Breast epithelium (tissue), 4 donors: ENCODE measurements around the gene MFAP3L. TPM values are rescaled to one million over a fixed set of nuclear protein-coding genes. Genes with fewer than 3 reads are reported as not detected.

Source experiments
- DNase-seq, 2 donors: peaks; one replicate each; pipeline ENCODE4 v3.0.0-alpha.2; 2019; ENCODE audit warnings: low spot score in 2 of 2
- H3K27ac ChIP-seq, 2 donors: fragments of 200-600 bp; sonication (generic) in 1 of 2; one replicate each; pipeline ENCODE4 v1.5.1; 2016 to 2019; ENCODE audit warnings: mild to moderate bottlenecking in 1 of 2
- H3K27me3 ChIP-seq, 2 donors: fragments of 200-600 bp; sonication (generic) in 1 of 2; one replicate each; pipeline versions ENCODE4 v1.5.1 to v1.6.0; 2017 to 2019; ENCODE audit warnings: control low read depth in 1 of 2, mild to moderate bottlenecking in 1 of 2
- H3K36me3 ChIP-seq: fragments of 200-600 bp; one replicate; pipeline ENCODE4 v1.5.1; 2019
- H3K4me1 ChIP-seq, 2 donors: fragments of 200-600 bp; sonication (generic); one replicate each; pipeline ENCODE4 v1.5.1; 2016 to 2019; ENCODE audit warnings: control low read depth in 1 of 2
- H3K4me3 ChIP-seq, 3 donors: fragments of 200-600 bp; sonication (generic); 1 replicate in 2 of 3; 2 replicates in 1 of 3; pipeline ENCODE4 v1.5.1; 2016 to 2019; ENCODE audit warnings: mild to moderate bottlenecking in 3 of 3, moderate library complexity in 2 of 3
- H3K9me3 ChIP-seq, 2 donors: fragments of 200-600 bp; sonication (generic) in 1 of 2; one replicate each; pipeline ENCODE4 v1.5.1; 2016 to 2019; ENCODE audit warnings: control low read depth in 1 of 2
- CTCF ChIP-seq, 3 donors: fragments of 450-650 bp; IDR thresholded peaks; one replicate each; pipeline ENCODE4 v1.5.1; 2016 to 2017; ENCODE audit warnings: antibody characterized with exemption in 3 of 3, mild to moderate bottlenecking in 3 of 3, moderate library complexity in 3 of 3
- POLR2A ChIP-seq: fragments of 450-650 bp; IDR thresholded peaks from one replicate; pipeline ENCODE4 v1.6.1; 2016; ENCODE audit warnings: antibody characterized with exemption, mild to moderate bottlenecking, moderate library complexity
- POLR2AphosphoS5 ChIP-seq, 3 donors: sonication (generic); formaldehyde crosslinking; IDR thresholded peaks; one replicate each; pipeline ENCODE4 v1.6.1; 2017; ENCODE audit warnings: antibody characterized with exemption in 3 of 3
- intact Hi-C: fragments of 100-400 bp; cut with DNase I; formaldehyde crosslinking; loops from one replicate; pipeline ENCODE4 v1.15.1; 2023; ENCODE audit warnings: low total_unique reads
- total RNA-seq, 3 donors: library from RNA; depleted of rRNA; stranded (reverse); fragments of >200 nt; gene quantifications; one replicate each; pipeline ENCODE4 v1.1.0, GENCODE V29; 2016

MFAP3L gene
- total RNA-seq, 3 donors from 2014 or later = 5.1 to 87.4 (median 19.3) TPM

GRCh38 chr4:169988252-169988651 is 37.9 kb downstream of the MFAP3L start:
- TF ChIP-seq CTCF (IDR thresholded peaks at IDR 0.05) (no peak), POLR2A (no peak), POLR2AphosphoS5 (IDR thresholded peaks at IDR 0.05) (no peak)
- DNase-seq = no peak
- Histone ChIP-seq H3K27me3 (no peaks in the 10 kb centered on the region), H3K36me3 (no peaks in the 10 kb centered on the region), H3K4me1 (no peaks in the 10 kb centered on the region), H3K9me3 (no peaks in the 10 kb centered on the region), H3K4me3 (no peak overlapping the region), H3K27ac (no peak overlapping the region)
- intact Hi-C loops = loop anchor here (5.0 kb wide), 1 partner anchor 114 kb away; no protein-coding TSS in a partner anchor

GRCh38 chr4:169987327-169988228 is 38.6 kb downstream of the MFAP3L start:
- no peaks in the 10 kb centered on the region for H3K4me1 ChIP-seq
- H3K36me3 ChIP-seq = no peaks in the 10 kb centered on the region
- no peak for TF ChIP-seq POLR2AphosphoS5 (IDR thresholded peaks at IDR 0.05)
- H3K9me3 ChIP-seq = no peaks in the 10 kb centered on the region
- DNase-seq = no peak
- H3K27me3 ChIP-seq = no peaks in the 10 kb centered on the region
- H3K27ac ChIP-seq = no peak overlapping the region
- H3K4me3 ChIP-seq = no peak overlapping the region
- intact Hi-C loops = loop anchor here (5.0 kb wide), 1 partner anchor 115 kb away; no protein-coding TSS in a partner anchor

DNA sequence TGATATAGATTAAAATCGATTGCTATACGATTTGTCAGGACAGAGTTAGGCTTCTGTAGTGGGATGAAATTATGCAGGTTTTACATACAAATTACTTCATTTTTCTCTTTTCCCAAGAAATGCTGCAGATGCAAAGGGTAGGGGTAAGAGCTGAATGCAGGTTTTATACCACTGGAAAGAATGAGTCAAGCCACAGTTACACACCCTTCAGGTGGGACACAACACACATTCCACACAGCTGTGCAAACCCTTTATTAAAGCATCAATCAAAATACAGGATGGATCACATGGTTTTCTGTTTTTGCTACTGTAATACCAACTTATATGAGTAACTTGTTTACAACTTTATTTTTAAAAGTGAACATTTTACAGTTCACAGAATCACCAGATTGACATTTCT is 39.8 kb downstream of the MFAP3L start:
- H3K27ac ChIP-seq = no peak overlapping the region
- H3K36me3 ChIP-seq = no peaks in the 10 kb centered on the region
- no peaks in the 10 kb centered on the region for H3K4me1 ChIP-seq
- no peaks in the 10 kb centered on the region for H3K9me3 ChIP-seq
- no peak for DNase-seq
- TF ChIP-seq POLR2A = no peak
- TF ChIP-seq POLR2AphosphoS5 (IDR thresholded peaks at IDR 0.05) = no peak
- TF ChIP-seq CTCF (IDR thresholded peaks at IDR 0.05) = no peak
- intact Hi-C loops = loop anchor here (5.0 kb wide), 1 partner anchor 116 kb away; no protein-coding TSS in a partner anchor
- no peak overlapping the region for H3K4me3 ChIP-seq
- no peaks in the 10 kb centered on the region for H3K27me3 ChIP-seq

DNA sequence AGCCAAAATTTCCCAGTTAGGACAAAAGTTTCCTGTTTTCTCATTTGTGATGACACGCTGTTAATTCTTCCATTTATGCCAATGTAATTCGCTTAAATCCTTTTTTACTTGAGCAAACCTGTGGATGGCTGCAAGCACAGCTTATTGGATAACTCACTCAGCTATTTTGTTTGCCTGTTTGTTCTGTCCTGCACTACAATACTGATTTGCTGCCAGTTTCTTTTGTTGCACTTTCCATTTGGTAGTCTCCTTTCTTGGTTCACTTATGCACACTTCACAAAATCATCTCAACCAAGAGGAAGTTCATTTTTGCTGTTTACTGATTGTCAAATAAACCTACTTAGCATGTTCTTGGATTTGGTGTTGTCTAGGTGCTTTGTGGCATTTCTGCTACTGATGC is 40.3 kb downstream of the MFAP3L start:
- Histone ChIP-seq H3K9me3 (no peaks in the 10 kb centered on the region), H3K27ac (no peak overlapping the region), H3K4me1 (no peaks in the 10 kb centered on the region), H3K36me3 (no peaks in the 10 kb centered on the region), H3K27me3 (no peaks in the 10 kb centered on the region), H3K4me3 (no peak overlapping the region)
- intact Hi-C loops = loop anchor here (5.0 kb wide), 1 partner anchor 116 kb away; no protein-coding TSS in a partner anchor
- TF ChIP-seq CTCF (IDR thresholded peaks at IDR 0.05) (no peak), POLR2A (no peak), POLR2AphosphoS5 (IDR thresholded peaks at IDR 0.05) (no peak)
- no peak for DNase-seq

- Histone ChIP-seq H3K27me3 (no peaks in the 10 kb centered on the region), H3K9me3 (no peaks in the 10 kb centered on the region), H3K4me3 (no peak overlapping the region), H3K4me1 (no peaks in the 10 kb centered on the region), H3K27ac (no peak overlapping the region), H3K36me3 (no peaks in the 10 kb centered on the region)
- intact Hi-C loops = loop anchor here (5.0 kb wide), 1 partner anchor 118 kb away; no protein-coding TSS in a partner anchor
- no peak for DNase-seq
- TF ChIP-seq POLR2A (no peak), POLR2AphosphoS5 (IDR thresholded peaks at IDR 0.05) (no peak), CTCF (IDR thresholded peaks at IDR 0.05) (no peak)
Measured at GRCh38 chr4:169984745-169985144, 41.5 kb downstream of the MFAP3L start.
